HEK293T (cell line): ENCODE measurements around the gene PDPR.
"Not testable (repeated sequence)": the region's sequence is repeated elsewhere in the genome, so short reads cannot be mapped to it uniquely, and the experiment has no call there.

Experiments used
- ARNT ChIP-seq: fragments of 450-650 bp; IDR thresholded peaks from 2 replicates; pipeline ENCODE4 v1.6.1; 2017; ENCODE audit warnings: mild to moderate bottlenecking
- BHLHE40 ChIP-seq: fragments of 450-650 bp; IDR thresholded peaks from 2 replicates; pipeline ENCODE4 v1.6.1; 2016; ENCODE audit warnings: mild to moderate bottlenecking, moderate library complexity, borderline replicate concordance
- CTBP1 ChIP-seq: fragments of 450-650 bp; IDR thresholded peaks from 2 replicates; pipeline ENCODE4 v1.6.1; 2016; ENCODE audit warnings: borderline replicate concordance
- FOXA1 ChIP-seq: fragments of 450-650 bp; IDR thresholded peaks from 2 replicates; pipeline ENCODE4 v1.6.1; 2016; ENCODE audit warnings: mild to moderate bottlenecking
- FOXK2 ChIP-seq: fragments of 450-650 bp; IDR thresholded peaks from 2 replicates; pipeline ENCODE4 v1.6.1; 2016; ENCODE audit warnings: mild to moderate bottlenecking
- FOXM1 ChIP-seq: fragments of 450-650 bp; IDR thresholded peaks from 2 replicates; pipeline ENCODE4 v1.6.1; 2017; ENCODE audit warnings: mild to moderate bottlenecking, borderline replicate concordance
- PKNOX1 ChIP-seq: fragments of 450-650 bp; IDR thresholded peaks from 2 replicates; pipeline ENCODE4 v1.6.1; 2016
- SP1 ChIP-seq: fragments of 450-650 bp; IDR thresholded peaks from 2 replicates; pipeline ENCODE4 v1.6.1; 2017

GRCh38 chr16:70198230-70198629, 84.1 kb downstream of the PDPR start:
- TF ChIP-seq PKNOX1, FOXM1, FOXA1, SP1, CTBP1, BHLHE40, FOXK2, ARNT: not testable (repeated sequence)
